K562 (cell line): ENCODE measurements around the gene TMEM61. TPM values are rescaled to one million over a fixed set of nuclear protein-coding genes. Genes with fewer than 3 reads are reported as not detected.

Source experiments
- ATAC-seq: fragments of 200-7000 bp; cut with Tn5 transposase; 3 replicates; pipeline ENCODE4 v1.9.1; 2020; ENCODE audit warnings: moderate library complexity
- BruUV-seq: library from RNA; stranded (reverse); fragments of 400-500 nt; replicated peaks from 2 replicates; lab custom pipeline; 2021; lab: Mats Ljungman, UMichigan
- CTCF ChIA-PET: fragments of 300-600 bp; formaldehyde crosslinking; extraction: SDS; loops from one replicate; lab custom pipeline; 2021; ENCODE audit warnings: low intra/inter-chr PET ratio; lab: Yijun Ruan, JAX
- POLR2A ChIA-PET: fragments of 300-600, 350-650 bp; sonication (Branson Sonifier 250); formaldehyde crosslinking; extraction: SDS; loops from one replicate; lab custom pipeline; 2021; ENCODE audit warnings: antibody characterized with exemption, inconsistent platforms; lab: Yijun Ruan, JAX
- DNase-seq, 4 experiments: peaks; one replicate each; pipeline versions ENCODE4 v3.0.0 to v3.0.0-alpha.2; 2011 to 2018; ENCODE audit warnings: low spot score in 3 of 4, mixed read lengths in 3 of 4; ENCODE audit errors: extremely low read depth in 1 of 4
- FAIRE-seq: peaks from 2 replicates; lab custom pipeline; 2011; peaks lifted over from hg19 to GRCh38; lab: Jason Lieb, UNC
- H2AFZ ChIP-seq: 2 replicates; pipeline ENCODE4 v1.6.0; 2011; ENCODE audit warnings: low read depth, low read length, control low read depth, inconsistent platforms
- H3K27ac ChIP-seq: fragments of 200-600 bp; 3 replicates; pipeline ENCODE4 v1.8.0; 2011; ENCODE audit warnings: low read depth, mild to moderate bottlenecking, control low read depth, inconsistent platforms, low read length, moderate library complexity, mixed read lengths; ENCODE audit errors: extremely low read depth
- H3K27me3 ChIP-seq, 2 experiments: fragments of 300-600 bp in 1 of 2; 2 replicates in 1 of 2; 3 replicates in 1 of 2; pipeline versions ENCODE4 v1.6.0 to v1.8.0; 2011; ENCODE audit warnings: inconsistent platforms in 2 of 2, low read length in 2 of 2, mild to moderate bottlenecking in 1 of 2, mixed read lengths in 1 of 2, moderate library complexity in 1 of 2; ENCODE audit not compliant: control insufficient read depth in 2 of 2, insufficient read depth in 2 of 2
- H3K36me3 ChIP-seq: fragments of 300-600 bp; 3 replicates; pipeline ENCODE4 v1.8.0; 2011; ENCODE audit warnings: mild to moderate bottlenecking, low read length, inconsistent platforms; ENCODE audit not compliant: control insufficient read depth, insufficient read depth
- H3K4me1 ChIP-seq, 2 experiments: fragments of 200-600 bp in 1 of 2; replicated peaks in 1 of 2; 2 replicates in 1 of 2; 3 replicates in 1 of 2; pipeline versions ENCODE4 v1.5.1 to v1.8.0; 2011; ENCODE audit warnings: inconsistent platforms in 2 of 2, low read length in 2 of 2, mild to moderate bottlenecking in 1 of 2, mixed read lengths in 1 of 2, moderate library complexity in 1 of 2; ENCODE audit not compliant: control insufficient read depth in 2 of 2, insufficient read depth in 2 of 2
- H3K4me2 ChIP-seq: 2 replicates; pipeline ENCODE4 v1.6.1; 2011; ENCODE audit warnings: low read length, control low read depth, inconsistent platforms, mixed read lengths; ENCODE audit not compliant: insufficient read depth
- H3K4me3 ChIP-seq: fragments of 200-600 bp; sonication (generic), shearing (Covaris generic); 2 replicates; pipeline ENCODE4 v1.5.1; 2016; ENCODE audit warnings: control low read depth, inconsistent platforms
- H3K79me2 ChIP-seq: fragments of 200-600 bp; 3 replicates; pipeline ENCODE4 v1.8.0; 2011; ENCODE audit warnings: low read length, inconsistent platforms; ENCODE audit not compliant: control insufficient read depth, insufficient read depth
- H3K9ac ChIP-seq, 2 experiments: 2 replicates each; pipeline versions ENCODE4 v1.6.0 to v1.6.1; 2011; ENCODE audit warnings: low read depth in 2 of 2, low read length in 2 of 2, control low read depth in 1 of 2, inconsistent platforms in 1 of 2, mild to moderate bottlenecking in 1 of 2, mixed read lengths in 1 of 2; ENCODE audit not compliant: insufficient read depth in 1 of 2
- H3K9me1 ChIP-seq: one replicate; pipeline ENCODE4 v1.6.0; 2011; ENCODE audit warnings: inconsistent platforms, mild to moderate bottlenecking, low read length, moderate library complexity; ENCODE audit not compliant: control insufficient read depth, insufficient read depth
- H3K9me3 ChIP-seq: replicated peaks from 2 replicates; pipeline ENCODE4 v1.5.1; 2011; ENCODE audit warnings: low read depth, low read length, inconsistent platforms; ENCODE audit not compliant: control insufficient read depth, insufficient read depth
- H4K20me1 ChIP-seq: replicated peaks from 2 replicates; pipeline ENCODE4 v1.6.1; 2011; ENCODE audit warnings: low read length, inconsistent platforms, mixed read lengths; ENCODE audit not compliant: control insufficient read depth, insufficient read depth
- CBX3 ChIP-seq, 2 experiments: IDR thresholded peaks; 1 replicate in 1 of 2; 2 replicates in 1 of 2; pipeline ENCODE4 v1.6.1; 2012; ENCODE audit warnings: inconsistent platforms in 2 of 2, low read length in 2 of 2, borderline replicate concordance in 1 of 2, control low read depth in 1 of 2
- FOXJ2 ChIP-seq: fragments of 200-800 bp; sonication (Bioruptor generic); IDR thresholded peaks from 2 replicates; pipeline ENCODE4 v1.6.1; 2016; ENCODE audit warnings: missing genetic modification characterization, missing compliant biosample characterization
- FOXK2 ChIP-seq, 2 experiments: fragments of 450-650 bp; IDR thresholded peaks in 1 of 2; conservative IDR thresholded peaks in 1 of 2; 2 replicates each; pipeline ENCODE4 v1.6.1; 2016; ENCODE audit warnings: low read depth in 2 of 2, mild to moderate bottlenecking in 1 of 2
- HNRNPH1 ChIP-seq: fragments of 200-400 bp; formaldehyde crosslinking; optimal IDR thresholded peaks from 2 replicates; pipeline ENCODE3; 2017; ENCODE audit warnings: low read depth, mild to moderate bottlenecking, low read length, moderate library complexity
- MAFG ChIP-seq: fragments of 450-650 bp; conservative IDR thresholded peaks from 2 replicates; pipeline ENCODE4 v1.6.1; 2016; ENCODE audit warnings: missing genetic modification characterization, missing compliant biosample characterization
- MECOM ChIP-seq: fragments of 250-450 bp; sonication (Bioruptor Pico); IDR thresholded peaks from 2 replicates; pipeline ENCODE4 v1.8.0; 2022; ENCODE audit warnings: inconsistent platforms
- NCOA2 ChIP-seq, 2 experiments: fragments of 450-650 bp; IDR thresholded peaks; 2 replicates each; pipeline ENCODE4 v1.6.1; 2018; ENCODE audit warnings: mild to moderate bottlenecking in 2 of 2, moderate library complexity in 1 of 2; ENCODE audit not compliant: partially characterized antibody in 2 of 2
- RCOR1 ChIP-seq, 2 experiments: IDR thresholded peaks; 2 replicates each; pipeline ENCODE4 v1.6.1; 2012; ENCODE audit warnings: low read depth in 2 of 2, low read length in 2 of 2, borderline replicate concordance in 1 of 2, improper control_type of control experiment in 1 of 2
- TBL1XR1 ChIP-seq, 2 experiments: IDR thresholded peaks; 2 replicates each; pipeline ENCODE4 v1.6.1; 2012; ENCODE audit warnings: improper control_type of control experiment in 2 of 2, low read length in 2 of 2, mild to moderate bottlenecking in 1 of 2
- ZBED1 ChIP-seq: IDR thresholded peaks from 2 replicates; pipeline ENCODE4 v1.6.1; 2014
- ZBTB1 ChIP-seq: sonication (generic); formaldehyde crosslinking; IDR thresholded peaks from 2 replicates; pipeline ENCODE4 v1.8.1; 2023; ENCODE audit warnings: missing genetic modification reagents, low read depth, mild to moderate bottlenecking, borderline replicate concordance
- ZBTB7A ChIP-seq: IDR thresholded peaks from 2 replicates; pipeline ENCODE4 v1.6.1; 2011; ENCODE audit warnings: low read depth, mild to moderate bottlenecking, low read length, moderate library complexity, borderline replicate concordance; ENCODE audit not compliant: control insufficient read depth
- ZNF696 ChIP-seq: fragments of 250-450 bp; sonication (Bioruptor Pico); conservative IDR thresholded peaks from 2 replicates; pipeline ENCODE4 v1.4.0; 2020; ENCODE audit warnings: mild to moderate bottlenecking, moderate library complexity
- ZNF766 ChIP-seq: fragments of 200-800 bp; sonication (Bioruptor generic); conservative IDR thresholded peaks from 2 replicates; pipeline ENCODE4 v1.6.1; 2016; ENCODE audit warnings: missing genetic modification characterization, missing compliant biosample characterization
- WGBS: fragments of 100-300 bp; shearing (Covaris generic); methylation state at CpG from one replicate; pipeline ENCODE4 v1.1.6; 2016; ENCODE audit warnings: low coverage, mixed read lengths; ENCODE audit not compliant: insufficient coverage; ENCODE audit errors: missing lambda C conversion rate; 5-methylcytosine and 5-hydroxymethylcytosine counted together
- in situ Hi-C: fragments of 300-500 bp; cut with MboI; formaldehyde crosslinking; loops from 4 replicates; pipeline ENCODE4 v1.15.0; 2018; ENCODE audit warnings: inconsistent platforms, mixed read lengths
- intact Hi-C: fragments of 100-400 bp; cut with micrococcal nuclease; formaldehyde crosslinking; loops from 2 replicates; pipeline ENCODE4 v1.14.2; 2022
- polyA plus RNA-seq, 8 experiments: library from polyadenylated mRNA; depleted of rRNA in 4 of 8; stranded (reverse) in 5 of 8; unstranded in 3 of 8; fragments of >200 nt; fragmentation: Nextera tagmentation in 2 of 8; fragmentation: Illumina TruSeq in 1 of 8; extraction: Ambion mirVana in 2 of 8; extraction: Trizol in 1 of 8; gene quantifications; 2 replicates each; pipeline versions ENCODE4 v1.2.1 to v1.2.3, GENCODE V29; 2011 to 2014; ENCODE audit warnings: inconsistent platforms in 1 of 8, missing spikeins in 1 of 8
- total RNA-seq, 7 experiments: library from RNA; depleted of rRNA in 6 of 7; stranded (reverse); fragments of >200 nt in 6 of 7; fragmentation: Illumina TruSeq in 2 of 7; extraction: Trizol in 2 of 7; gene quantifications; 2 replicates each; pipeline versions ENCODE4 v1.2.1 to v1.2.3, GENCODE V29; 2011 to 2021; ENCODE audit warnings: low replicate concordance in 1 of 7
- TF ChIP-seq, protein P1 (sequence below): fragments of 450-650 bp; IDR thresholded peaks from 2 replicates; pipeline ENCODE4 v1.6.1; 2016
- TF ChIP-seq, protein P2 (sequence below): fragments of 450-650 bp; formaldehyde crosslinking; IDR thresholded peaks from 2 replicates; pipeline ENCODE4 v1.4.0; 2020; ENCODE audit warnings: mild to moderate bottlenecking, moderate library complexity
- TF ChIP-seq, protein P3 (sequence below), 2 experiments: fragments of 450-650 bp; IDR thresholded peaks; 2 replicates each; pipeline ENCODE4 v1.6.1; 2016
- TF ChIP-seq, protein P4 (sequence below): fragments of 450-650 bp; conservative IDR thresholded peaks from 2 replicates; pipeline ENCODE4 v1.6.1; 2016; ENCODE audit warnings: missing genetic modification characterization, low read depth, mild to moderate bottlenecking, missing compliant biosample characterization, moderate library complexity

TMEM61 gene
- total and polyA plus RNA-seq, 9 of the 15 experiments (the other 6 are each of a cell fraction or from before 2014, with no cell fraction given), result not detected

DNA sequence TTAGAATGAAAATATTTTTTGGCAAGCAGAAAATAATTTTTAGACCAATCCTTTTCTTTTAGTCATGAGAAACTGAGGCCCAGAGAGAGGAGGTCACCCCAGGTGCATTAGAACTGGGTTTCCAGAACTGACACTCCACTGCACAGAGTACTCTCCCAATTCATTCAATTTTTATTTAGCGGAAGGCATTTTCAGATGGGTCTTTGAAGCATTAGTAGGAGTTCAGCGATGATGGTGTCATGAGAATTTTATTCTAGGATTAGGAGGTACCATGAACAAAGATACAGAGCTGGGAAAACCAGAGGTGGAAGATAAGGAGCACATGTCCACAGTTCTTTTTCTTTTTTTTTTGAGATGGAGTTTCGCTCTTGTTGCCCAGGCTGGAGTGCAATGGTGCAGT, 61.2 kb downstream of the TMEM61 start:
- in situ Hi-C loops, result no loop called here
- CTCF ChIA-PET, result no interaction called here
- 0 out of 2 replicates have a peak overlapping the region, but pooled peaks have one; percentile 84 for H3K4me2 ChIP-seq
- H3K9me3 ChIP-seq, result no peaks in the 10 kb centered on the region
- no peak for FAIRE-seq
- peaks cover 56% of the 10 kb centered on the region for H3K36me3 ChIP-seq
- peaks cover 21 to 40% of the 10 kb centered on the region in 2 experiments; a peak in 4 of 5 replicates for H3K4me1 ChIP-seq
- POLR2A ChIA-PET, result interaction anchor here (0.8 kb wide), 1 partner anchor 489 kb away, joined by 3 read pairs; no protein-coding TSS in a partner anchor
- peaks cover 75% of the 10 kb centered on the region for H3K79me2 ChIP-seq
- no peak for ATAC-seq
- no peak overlapping the region for H2AFZ ChIP-seq
- 64% methylated on average over 3 of the region's 3 CpGs for WGBS
- H4K20me1 ChIP-seq, result peaks cover 10% of the 10 kb centered on the region; the same call in 1 of the 2 replicates
- H3K27ac ChIP-seq, result no peak overlapping the region
- H3K27me3 ChIP-seq, result no peaks in the 10 kb centered on the region; a peak in 1 of 5 replicates
- no peaks in the 10 kb centered on the region for H3K9me1 ChIP-seq
- no peak for DNase-seq
- H3K9ac ChIP-seq, result no peak overlapping the region
- peak overlapping the region; percentile 56; the same call in 1 of the 2 replicates for H3K4me3 ChIP-seq
- intact Hi-C loops, result no loop called here
- BruUV-seq, result no TSS peak
- no peak for TF ChIP-seq NCOA2 (IDR thresholded peaks at IDR 0.05; ENCODE audit: partially characterized antibody in 2 of 2)
- TF ChIP-seq, protein P1, sequence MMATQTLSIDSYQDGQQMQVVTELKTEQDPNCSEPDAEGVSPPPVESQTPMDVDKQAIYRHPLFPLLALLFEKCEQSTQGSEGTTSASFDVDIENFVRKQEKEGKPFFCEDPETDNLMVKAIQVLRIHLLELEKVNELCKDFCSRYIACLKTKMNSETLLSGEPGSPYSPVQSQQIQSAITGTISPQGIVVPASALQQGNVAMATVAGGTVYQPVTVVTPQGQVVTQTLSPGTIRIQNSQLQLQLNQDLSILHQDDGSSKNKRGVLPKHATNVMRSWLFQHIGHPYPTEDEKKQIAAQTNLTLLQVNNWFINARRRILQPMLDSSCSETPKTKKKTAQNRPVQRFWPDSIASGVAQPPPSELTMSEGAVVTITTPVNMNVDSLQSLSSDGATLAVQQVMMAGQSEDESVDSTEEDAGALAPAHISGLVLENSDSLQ, result no peak
- no peak for TF ChIP-seq CBX3 (IDR thresholded peaks at IDR 0.05; ENCODE audit: borderline replicate concordance in 1 of 2, low read length in 2 of 2)
- no peak for TF ChIP-seq ZNF766 (CRISPR knock-in tag)
- TF ChIP-seq, protein P2, sequence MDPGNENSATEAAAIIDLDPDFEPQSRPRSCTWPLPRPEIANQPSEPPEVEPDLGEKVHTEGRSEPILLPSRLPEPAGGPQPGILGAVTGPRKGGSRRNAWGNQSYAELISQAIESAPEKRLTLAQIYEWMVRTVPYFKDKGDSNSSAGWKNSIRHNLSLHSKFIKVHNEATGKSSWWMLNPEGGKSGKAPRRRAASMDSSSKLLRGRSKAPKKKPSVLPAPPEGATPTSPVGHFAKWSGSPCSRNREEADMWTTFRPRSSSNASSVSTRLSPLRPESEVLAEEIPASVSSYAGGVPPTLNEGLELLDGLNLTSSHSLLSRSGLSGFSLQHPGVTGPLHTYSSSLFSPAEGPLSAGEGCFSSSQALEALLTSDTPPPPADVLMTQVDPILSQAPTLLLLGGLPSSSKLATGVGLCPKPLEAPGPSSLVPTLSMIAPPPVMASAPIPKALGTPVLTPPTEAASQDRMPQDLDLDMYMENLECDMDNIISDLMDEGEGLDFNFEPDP (CRISPR knock-in tag), result no peak
- TF ChIP-seq, protein P3, sequence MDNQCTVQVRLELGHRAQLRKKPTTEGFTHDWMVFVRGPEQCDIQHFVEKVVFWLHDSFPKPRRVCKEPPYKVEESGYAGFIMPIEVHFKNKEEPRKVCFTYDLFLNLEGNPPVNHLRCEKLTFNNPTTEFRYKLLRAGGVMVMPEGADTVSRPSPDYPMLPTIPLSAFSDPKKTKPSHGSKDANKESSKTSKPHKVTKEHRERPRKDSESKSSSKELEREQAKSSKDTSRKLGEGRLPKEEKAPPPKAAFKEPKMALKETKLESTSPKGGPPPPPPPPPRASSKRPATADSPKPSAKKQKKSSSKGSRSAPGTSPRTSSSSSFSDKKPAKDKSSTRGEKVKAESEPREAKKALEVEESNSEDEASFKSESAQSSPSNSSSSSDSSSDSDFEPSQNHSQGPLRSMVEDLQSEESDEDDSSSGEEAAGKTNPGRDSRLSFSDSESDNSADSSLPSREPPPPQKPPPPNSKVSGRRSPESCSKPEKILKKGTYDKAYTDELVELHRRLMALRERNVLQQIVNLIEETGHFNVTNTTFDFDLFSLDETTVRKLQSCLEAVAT (IDR thresholded peaks at IDR 0.05), result no peak
- no peak for TF ChIP-seq HNRNPH1
- TF ChIP-seq, protein P4, sequence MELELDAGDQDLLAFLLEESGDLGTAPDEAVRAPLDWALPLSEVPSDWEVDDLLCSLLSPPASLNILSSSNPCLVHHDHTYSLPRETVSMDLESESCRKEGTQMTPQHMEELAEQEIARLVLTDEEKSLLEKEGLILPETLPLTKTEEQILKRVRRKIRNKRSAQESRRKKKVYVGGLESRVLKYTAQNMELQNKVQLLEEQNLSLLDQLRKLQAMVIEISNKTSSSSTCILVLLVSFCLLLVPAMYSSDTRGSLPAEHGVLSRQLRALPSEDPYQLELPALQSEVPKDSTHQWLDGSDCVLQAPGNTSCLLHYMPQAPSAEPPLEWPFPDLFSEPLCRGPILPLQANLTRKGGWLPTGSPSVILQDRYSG (tag), result no peak
- TF ChIP-seq TBL1XR1 (IDR thresholded peaks at IDR 0.05; ENCODE audit: low read length in 2 of 2), result no peak
- TF ChIP-seq FOXJ2 (tag), result no peak
- TF ChIP-seq MECOM, result no peak
- TF ChIP-seq ZBTB1 (CRISPR knock-in tag), result no peak
- no peak for TF ChIP-seq ZNF696
- no peak for TF ChIP-seq ZBED1
- TF ChIP-seq ZBTB7A, result no peak
- no peak for TF ChIP-seq MAFG (tag)
- no peak for TF ChIP-seq FOXK2 (conservative IDR thresholded peaks at IDR 0.05 in 1 of 2, IDR thresholded peaks at IDR 0.05 in 1 of 2; ENCODE audit: low read depth in 2 of 2)
- TF ChIP-seq RCOR1 (IDR thresholded peaks at IDR 0.05; ENCODE audit: borderline replicate concordance in 1 of 2, low read depth in 2 of 2, low read length in 2 of 2), result no peak
